PC-9 (cell line): ENCODE measurements around the gene YEATS4. TPM values are rescaled to one million over a fixed set of nuclear protein-coding genes. Genes with fewer than 3 reads are reported as not detected.

ENCODE experiments used
- BruUV-seq: library from RNA; stranded (reverse); fragments of 400-500 nt; replicated peaks from 2 replicates; lab custom pipeline; 2021; lab: Mats Ljungman, UMichigan
- CTCF ChIA-PET: fragments of 300-600 bp; sonication (Branson Sonifier 250); formaldehyde crosslinking; loops from one replicate; lab custom pipeline; 2022; ENCODE audit warnings: antibody characterized with exemption; lab: Charles Lee
- POLR2A ChIA-PET: fragments of 300-600 bp; sonication (Branson Sonifier 250); formaldehyde crosslinking; loops from one replicate; lab custom pipeline; 2022; ENCODE audit warnings: antibody characterized with exemption; ENCODE audit not compliant: unreplicated experiment; lab: Charles Lee
- DNase-seq, 2 experiments: peaks; one replicate each; pipeline versions ENCODE4 v3.0.0 to v3.0.0-alpha.2; 2015 to 2022; ENCODE audit warnings: mixed read lengths in 1 of 2
- H2AFZ ChIP-seq: fragments of 200-600 bp; sonication (generic); 2 replicates; pipeline ENCODE4 v1.8.1; 2017; ENCODE audit warnings: antibody characterized with exemption
- H3F3A ChIP-seq: fragments of 200-600 bp; sonication (generic); 2 replicates; pipeline ENCODE4 v1.8.1; 2017; ENCODE audit warnings: antibody characterized with exemption, mild to moderate bottlenecking, low read depth; ENCODE audit not compliant: insufficient read depth
- H3K27ac ChIP-seq: fragments of 200-600 bp; sonication (generic); 2 replicates; pipeline ENCODE4 v1.6.1; 2016; ENCODE audit warnings: mixed run types
- H3K27me3 ChIP-seq: fragments of 200-600 bp; sonication (generic); 2 replicates; pipeline ENCODE4 v1.6.1; 2016; ENCODE audit warnings: low read depth, mixed run types; ENCODE audit not compliant: insufficient read depth
- H3K36me3 ChIP-seq: fragments of 200-600 bp; sonication (generic); 2 replicates; pipeline ENCODE4 v1.6.1; 2016; ENCODE audit warnings: low read depth, mixed run types
- H3K4me1 ChIP-seq: fragments of 200-600 bp; sonication (generic); replicated peaks from 2 replicates; pipeline ENCODE4 v1.6.1; 2016; ENCODE audit warnings: mixed run types; ENCODE audit not compliant: insufficient read depth
- H3K4me2 ChIP-seq: fragments of 200-600 bp; sonication (generic); 2 replicates; pipeline ENCODE4 v1.6.1; 2017; ENCODE audit warnings: mixed run types
- H3K4me3 ChIP-seq: fragments of 200-600 bp; sonication (generic); 2 replicates; pipeline ENCODE4 v1.6.1; 2016; ENCODE audit warnings: mixed run types
- H3K79me2 ChIP-seq: fragments of 200-600 bp; sonication (generic); 2 replicates; pipeline ENCODE4 v1.6.1; 2017; ENCODE audit warnings: low read depth, mixed run types
- H3K9me2 ChIP-seq: fragments of 200-600 bp; sonication (generic); 2 replicates; pipeline ENCODE4 v1.8.1; 2017; ENCODE audit warnings: mild to moderate bottlenecking; ENCODE audit not compliant: insufficient read depth
- H3K9me3 ChIP-seq: fragments of 200-600 bp; sonication (generic); 2 replicates; pipeline ENCODE4 v1.8.1; 2016; ENCODE audit warnings: low read depth; ENCODE audit not compliant: insufficient read depth
- H4K20me1 ChIP-seq: fragments of 200-600 bp; sonication (generic); 2 replicates; pipeline ENCODE4 v1.8.1; 2017; ENCODE audit not compliant: insufficient read depth
- CTCF ChIP-seq: fragments of 200-600 bp; sonication (generic); conservative IDR thresholded peaks from 2 replicates; pipeline ENCODE4 v1.6.1; 2017; ENCODE audit warnings: mixed run types, antibody characterized with exemption, mild to moderate bottlenecking, moderate library complexity
- EZH2 ChIP-seq: fragments of 200-600 bp; sonication (generic); IDR thresholded peaks from 2 replicates; pipeline ENCODE4 v1.8.0; 2017; ENCODE audit warnings: antibody characterized with exemption, low read depth
- intact Hi-C: fragments of 100-400 bp; cut with micrococcal nuclease; formaldehyde crosslinking; loops from one replicate; pipeline ENCODE4 v1.10.0; 2022; ENCODE audit not compliant: unreplicated experiment
- total RNA-seq: library from RNA; stranded (reverse); gene quantifications from 2 replicates; pipeline ENCODE4 v1.2.3, GENCODE V29; 2021

YEATS4 gene
- total RNA-seq, 1 experiment from 2014 or later = 23.5 TPM

DNA sequence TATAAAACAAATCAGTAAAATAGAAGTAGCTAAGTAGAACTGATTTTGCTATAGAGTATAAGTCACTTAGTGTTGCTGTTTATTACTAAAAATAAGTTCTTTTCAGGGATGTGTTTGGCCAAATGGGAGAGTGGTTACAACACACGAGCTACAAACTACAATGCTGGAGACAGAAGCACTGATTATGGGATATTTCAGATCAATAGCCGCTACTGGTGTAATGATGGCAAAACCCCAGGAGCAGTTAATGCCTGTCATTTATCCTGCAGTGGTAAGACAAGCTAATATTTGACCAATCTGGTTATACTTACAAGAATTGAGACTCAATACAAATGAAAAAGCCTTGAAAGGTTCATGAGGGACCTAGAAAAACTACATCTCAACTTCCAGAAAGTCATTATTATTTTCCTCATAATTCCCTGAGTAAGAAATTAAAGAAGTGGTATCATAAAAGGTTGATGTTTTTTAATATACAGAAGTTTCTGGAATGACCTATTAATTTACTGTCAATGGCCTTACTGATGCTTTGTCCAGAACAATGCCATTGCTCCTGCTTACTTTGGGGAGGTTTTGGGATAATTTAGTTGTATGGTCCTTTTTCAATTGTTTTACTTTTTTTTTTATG, 9.4 kb upstream of the YEATS4 start:
- no peaks in the 10 kb centered on the region for H3K9me3 ChIP-seq
- no peaks in the 10 kb centered on the region for H3F3A ChIP-seq
- ChIA-PET CTCF (no interaction called here), POLR2A (no interaction called here)
- BruUV-seq = no TSS peak
- H4K20me1 ChIP-seq = no peaks in the 10 kb centered on the region
- no peak for DNase-seq
- no peak for TF ChIP-seq EZH2
- TF ChIP-seq CTCF = no peak
- no peaks in the 10 kb centered on the region; the same call in 1 of the 2 replicates for H3K9me2 ChIP-seq
- intact Hi-C loops = no loop called here
- H3K4me3 ChIP-seq = no peak overlapping the region
- peaks cover 8% of the 10 kb centered on the region for H3K4me1 ChIP-seq
- H3K36me3 ChIP-seq = no peaks in the 10 kb centered on the region
- no peak overlapping the region for H3K4me2 ChIP-seq
- H3K79me2 ChIP-seq = no peaks in the 10 kb centered on the region
- H2AFZ ChIP-seq = no peak overlapping the region
- H3K27ac ChIP-seq = no peak overlapping the region
- no peaks in the 10 kb centered on the region for H3K27me3 ChIP-seq

- intact Hi-C loops = no loop called here
- H3K9me2 ChIP-seq = no peaks in the 10 kb centered on the region; the same call in 1 of the 2 replicates
- DNase-seq = no peak
- BruUV-seq = no TSS peak
- no peak overlapping the region for H2AFZ ChIP-seq
- no peaks in the 10 kb centered on the region for H3K79me2 ChIP-seq
- H3K36me3 ChIP-seq = no peaks in the 10 kb centered on the region
- H3K27me3 ChIP-seq = no peaks in the 10 kb centered on the region
- ChIA-PET POLR2A (no interaction called here), CTCF (no interaction called here)
- H4K20me1 ChIP-seq = no peaks in the 10 kb centered on the region
- H3K9me3 ChIP-seq = no peaks in the 10 kb centered on the region
- H3K4me1 ChIP-seq = peaks cover 8% of the 10 kb centered on the region
- no peak overlapping the region for H3K4me3 ChIP-seq
- TF ChIP-seq EZH2 = no peak
- no peak for TF ChIP-seq CTCF
- no peaks in the 10 kb centered on the region for H3F3A ChIP-seq
- no peak overlapping the region for H3K4me2 ChIP-seq
- no peak overlapping the region for H3K27ac ChIP-seq
These were observed 8.8 kb upstream of the YEATS4 start for GRCh38 chr12:69350777-69351176.

DNA sequence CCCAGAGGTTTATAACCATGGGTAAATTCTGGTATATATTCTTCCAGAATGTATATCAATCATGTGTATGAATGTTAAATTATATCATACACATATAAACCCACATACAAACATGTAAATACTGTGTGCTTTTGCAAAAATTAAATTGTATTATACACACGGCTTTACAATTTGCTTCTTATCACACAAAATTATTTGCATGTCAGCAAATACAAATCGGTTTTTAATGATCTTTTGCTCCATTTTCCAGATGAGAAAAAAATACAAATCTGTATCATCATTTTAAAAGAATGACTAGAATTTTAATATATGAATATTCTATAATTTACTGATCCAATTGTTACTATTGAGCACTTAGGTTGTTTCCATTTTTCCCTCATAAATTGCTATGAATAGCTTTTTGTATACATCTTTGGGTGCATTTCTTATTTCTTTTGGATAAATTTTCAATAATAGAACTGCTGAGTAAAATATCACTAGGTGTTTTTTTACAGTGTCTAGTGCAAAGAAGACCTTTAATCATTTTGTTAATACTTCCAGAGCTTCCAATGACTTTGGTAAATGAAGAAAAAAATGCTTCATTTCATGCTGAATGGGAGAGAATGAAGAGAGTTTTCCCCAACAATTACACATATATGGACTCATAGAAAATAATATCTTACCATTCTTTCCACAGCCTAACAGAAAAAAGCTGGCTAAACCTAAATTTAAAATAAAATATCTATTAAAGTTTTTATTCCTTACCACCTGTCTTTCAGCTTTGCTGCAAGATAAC, 7.9 kb upstream of the YEATS4 start:
- Histone ChIP-seq H3K27ac (no peak overlapping the region), H3K4me1 (peaks cover 8% of the 10 kb centered on the region), H3K9me2 (no peaks in the 10 kb centered on the region; the same call in 1 of the 2 replicates), H4K20me1 (no peaks in the 10 kb centered on the region), H3K4me3 (no peak overlapping the region), H3K27me3 (no peaks in the 10 kb centered on the region), H3F3A (no peaks in the 10 kb centered on the region), H3K4me2 (no peak overlapping the region), H2AFZ (no peak overlapping the region), H3K79me2 (no peaks in the 10 kb centered on the region), H3K36me3 (no peaks in the 10 kb centered on the region), H3K9me3 (no peaks in the 10 kb centered on the region)
- intact Hi-C loops = no loop called here
- TF ChIP-seq EZH2 (no peak), CTCF (no peak)
- no TSS peak for BruUV-seq
- POLR2A ChIA-PET = no interaction called here
- CTCF ChIA-PET = no interaction called here
- no peak for DNase-seq
